Urinary bladder (tissue), 4 donors: ENCODE measurements around the gene PPP1R13B. TPM values are rescaled to one million over a fixed set of nuclear protein-coding genes. Genes with fewer than 3 reads are reported as not detected.
A peak's percentile ranks its signal among the peaks of the same experiment; 100 is the strongest.
"Not testable (repeated sequence)": the region's sequence is repeated elsewhere in the genome, so short reads cannot be mapped to it uniquely, and the experiment has no call there.

ENCODE experiments used
- DNase-seq: peaks from one replicate; pipeline ENCODE4 v3.0.0-alpha.2; 2015; ENCODE audit errors: extremely low spot score
- H3K27ac ChIP-seq: one replicate; pipeline ENCODE4 v1.5.1; 2013; ENCODE audit warnings: low read depth, mild to moderate bottlenecking, moderate library complexity
- H3K36me3 ChIP-seq: one replicate; pipeline ENCODE4 v1.6.1; 2013; ENCODE audit warnings: mild to moderate bottlenecking, moderate library complexity; ENCODE audit not compliant: insufficient read depth
- H3K4me1 ChIP-seq: one replicate; pipeline ENCODE4 v1.6.1; 2013; ENCODE audit warnings: mild to moderate bottlenecking, moderate library complexity; ENCODE audit not compliant: insufficient read depth
- H3K4me3 ChIP-seq: one replicate; pipeline ENCODE4 v1.5.1; 2013; ENCODE audit warnings: low read depth, low read length
- WGBS: extraction: QIAGEN DNeasy Blood & Tissue Kit; methylation state at CpG from one replicate; pipeline ENCODE4 v1.1.7; 2013; 5-methylcytosine and 5-hydroxymethylcytosine counted together
- polyA plus RNA-seq: library from polyadenylated mRNA; stranded (reverse); fragments of 200-250 nt; gene quantifications from one replicate; pipeline ENCODE4 v1.2.3, GENCODE V29; 2013
- total RNA-seq: library from RNA; depleted of rRNA; stranded (reverse); fragments of >200 nt; gene quantifications from one replicate; pipeline ENCODE4 v1.2.3, GENCODE V29; 2014
- donor health status: healthy with polysubstance abuse.
- donor health status: healthy.

Gene PPP1R13B
- total and polyA plus RNA-seq, 2 donors = 15.8 to 17.8 TPM

DNA sequence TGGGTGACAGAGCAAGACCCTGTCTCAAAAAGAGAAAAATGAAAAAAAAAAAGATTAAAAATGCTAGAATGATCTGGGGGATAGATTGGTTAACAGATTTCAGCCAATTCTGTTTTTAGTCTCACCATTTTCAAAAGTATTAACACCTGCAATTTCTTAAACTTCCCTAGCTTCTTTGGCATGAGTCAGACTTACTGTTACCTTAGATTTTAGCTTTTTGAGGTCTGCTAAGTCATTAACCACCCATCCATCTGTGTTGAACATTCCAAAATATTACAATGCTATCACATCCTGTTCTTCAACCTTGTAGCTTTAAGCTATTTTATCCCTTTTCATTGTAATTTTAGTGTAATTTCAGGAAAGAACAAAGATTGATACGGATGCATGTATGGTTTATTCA, 59.3 kb downstream of the PPP1R13B start:
- no peaks in the 10 kb centered on the region for H3K4me1 ChIP-seq
- WGBS = 77% methylated on average over 1 of the region's 1 CpG
- DNase-seq = no peak
- no peak overlapping the region for H3K27ac ChIP-seq
- H3K4me3 ChIP-seq = no peak overlapping the region
- peaks cover 2% of the 10 kb centered on the region for H3K36me3 ChIP-seq

- WGBS = 70% methylated on average over 2 of the region's 2 CpGs
- Histone ChIP-seq H3K4me3 (no peak overlapping the region), H3K36me3 (peaks cover 1% of the 10 kb centered on the region), H3K27ac (no peak overlapping the region), H3K4me1 (no peaks in the 10 kb centered on the region)
- DNase-seq = no peak
These were observed 65.0 kb downstream of the PPP1R13B start for GRCh38 chr14:103782376-103782775.

- not testable (repeated sequence) for DNase-seq, H3K27ac ChIP-seq
These were observed 71.1 kb downstream of the PPP1R13B start for GRCh38 chr14:103776319-103776718.

DNA sequence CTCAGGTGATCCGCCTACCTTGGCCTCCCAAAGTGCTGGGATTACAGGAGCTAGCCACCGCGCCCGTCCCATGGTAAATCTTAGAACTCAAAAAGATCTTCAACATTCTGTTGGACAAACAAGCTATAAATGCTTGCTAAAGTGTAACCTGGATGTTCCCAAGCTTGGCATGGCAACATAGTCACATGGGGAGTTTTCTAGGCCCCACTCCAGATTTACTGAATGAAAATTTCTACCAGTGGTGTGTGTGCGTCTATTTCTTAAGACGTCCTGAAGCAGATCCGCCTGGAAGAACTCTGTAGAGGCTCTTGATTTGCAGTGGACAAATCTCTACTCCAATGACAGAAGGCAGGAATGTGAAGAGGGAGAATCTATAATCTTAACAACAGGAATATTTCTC, 71.9 kb downstream of the PPP1R13B start:
- Histone ChIP-seq H3K4me3 (no peak overlapping the region), H3K36me3 (peaks cover 1% of the 10 kb centered on the region), H3K27ac (peak overlapping the region; percentile 16), H3K4me1 (no peaks in the 10 kb centered on the region)
- no peak for DNase-seq
- 88% methylated on average over 7 of the region's 7 CpGs for WGBS

More at GRCh38 chr14:103776319-103776718, 71.1 kb downstream of the PPP1R13B start:
- H3K4me1 ChIP-seq, H3K36me3 ChIP-seq, H3K4me3 ChIP-seq: not testable (repeated sequence)
- WGBS = 95% methylated on average over 6 of the region's 6 CpGs

- DNase-seq = peak; percentile 2
- 56% methylated on average over 2 of the region's 2 CpGs for WGBS
- Histone ChIP-seq H3K27ac (peak overlapping the region; percentile 50), H3K36me3 (peaks cover 2% of the 10 kb centered on the region), H3K4me3 (no peak overlapping the region), H3K4me1 (no peaks in the 10 kb centered on the region)
These were observed 73.9 kb downstream of the PPP1R13B start for GRCh38 chr14:103773521-103773920.

DNA sequence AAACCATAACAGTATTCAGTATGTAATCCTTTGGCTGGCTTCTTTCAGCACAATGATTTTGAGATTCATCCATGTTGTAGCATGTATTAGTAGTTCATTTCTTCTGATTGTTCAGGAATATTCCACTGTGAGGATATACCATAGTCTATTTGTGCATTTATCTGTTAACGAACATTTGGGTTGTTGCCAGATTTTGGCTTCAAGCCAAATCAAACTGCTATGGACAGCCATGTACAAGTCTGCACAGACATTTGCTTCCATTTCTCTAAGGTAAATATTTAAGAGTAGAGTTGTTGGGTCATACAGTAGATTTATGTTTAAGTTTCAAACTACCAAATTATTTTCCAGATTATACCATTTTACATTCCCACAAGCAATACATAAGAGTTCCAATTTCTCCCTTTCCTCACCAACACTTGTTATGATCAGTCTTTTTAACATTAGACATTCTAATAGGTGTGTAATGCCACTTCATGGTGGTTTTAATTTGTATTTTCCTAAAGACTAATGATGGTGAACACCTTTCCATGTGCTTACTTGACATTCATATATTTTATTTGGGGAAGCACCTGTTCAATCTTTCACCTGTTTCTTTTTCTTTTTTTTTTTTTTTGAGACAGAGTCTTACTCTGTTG, 75.2 kb downstream of the PPP1R13B start:
- WGBS = 72% methylated on average over 1 of the region's 1 CpG
- peaks cover 2% of the 10 kb centered on the region for H3K36me3 ChIP-seq
- no peaks in the 10 kb centered on the region for H3K4me1 ChIP-seq
- DNase-seq = no peak
- no peak overlapping the region for H3K4me3 ChIP-seq
- no peak overlapping the region for H3K27ac ChIP-seq

- Histone ChIP-seq H3K27ac (no peak overlapping the region), H3K4me3 (no peak overlapping the region), H3K36me3 (peaks cover 2% of the 10 kb centered on the region), H3K4me1 (no peaks in the 10 kb centered on the region)
- no peak for DNase-seq
- WGBS = 86% methylated on average over 4 of the region's 4 CpGs
These were observed 76.5 kb downstream of the PPP1R13B start for GRCh38 chr14:103770902-103771301.

DNA sequence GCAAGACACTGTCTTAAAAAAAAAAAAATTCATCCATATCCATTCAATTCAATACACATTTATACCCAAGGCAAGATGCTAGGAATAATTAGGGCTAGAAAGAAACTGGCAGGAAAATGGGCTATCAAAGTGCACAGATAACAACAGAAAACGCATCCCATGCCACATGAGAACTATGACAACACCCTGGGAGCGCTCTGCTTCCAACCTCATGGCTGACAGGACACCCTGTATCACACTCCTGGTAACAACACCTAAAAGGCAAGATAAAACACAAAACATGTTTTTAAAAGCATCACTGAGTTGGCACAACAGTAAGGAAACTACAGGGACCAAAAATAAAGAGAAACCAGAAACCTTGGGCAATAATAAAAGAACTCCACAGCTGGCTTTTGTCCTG, 76.9 kb downstream of the PPP1R13B start:
- no peak overlapping the region for H3K27ac ChIP-seq
- H3K4me1 ChIP-seq = no peaks in the 10 kb centered on the region
- H3K4me3 ChIP-seq = no peak overlapping the region
- peaks cover 2% of the 10 kb centered on the region for H3K36me3 ChIP-seq
- WGBS = 89% methylated on average over 2 of the region's 2 CpGs
- DNase-seq = no peak

GRCh38 chr14:103767336-103767894, 80.0 kb downstream of the PPP1R13B start:
- DNase-seq = no peak
- Histone ChIP-seq H3K4me3 (no peak overlapping the region), H3K27ac (no peak overlapping the region), H3K36me3 (peaks cover 2% of the 10 kb centered on the region), H3K4me1 (no peaks in the 10 kb centered on the region)
- WGBS = 50% methylated on average over 4 of the region's 4 CpGs

- H3K4me1 ChIP-seq = no peaks in the 10 kb centered on the region
- H3K27ac ChIP-seq = no peak overlapping the region
- H3K36me3 ChIP-seq = peaks cover 2% of the 10 kb centered on the region
- H3K4me3 ChIP-seq = no peak overlapping the region
- no peak for DNase-seq
- 90% methylated on average over 3 of the region's 3 CpGs for whole genome bisulfite sequencing
These were observed 81.8 kb downstream of the PPP1R13B start for GRCh38 chr14:103765526-103765925.

- DNase-seq = no peak
- H3K27ac ChIP-seq = no peak overlapping the region
- no peak overlapping the region for H3K4me3 ChIP-seq
- WGBS = 92% methylated on average over 5 of the region's 5 CpGs
- H3K4me1 ChIP-seq = no peaks in the 10 kb centered on the region
- H3K36me3 ChIP-seq = no peaks in the 10 kb centered on the region
These were observed 83.5 kb downstream of the PPP1R13B start for GRCh38 chr14:103763730-103764488.

DNA sequence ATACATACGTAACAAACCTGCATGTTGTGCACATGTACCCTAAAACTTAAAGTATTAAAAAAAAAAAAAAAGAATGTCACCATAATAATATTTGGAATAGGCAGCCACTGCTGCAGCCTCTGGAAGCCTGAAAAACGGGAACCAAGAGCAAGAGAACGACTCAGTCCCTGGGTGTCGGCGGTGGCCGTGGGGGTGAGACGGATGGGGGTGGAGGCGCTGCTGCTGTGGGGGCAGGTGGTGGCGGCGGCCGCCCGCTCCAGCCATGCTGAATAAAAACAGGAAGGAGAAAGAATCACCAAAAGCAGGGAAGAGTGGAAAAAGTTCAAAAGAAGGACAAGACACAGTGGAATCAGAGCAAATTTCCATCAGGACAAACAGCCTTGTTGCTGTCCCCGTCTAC, 84.8 kb downstream of the PPP1R13B start:
- H3K27ac ChIP-seq = no peak overlapping the region
- no peaks in the 10 kb centered on the region for H3K36me3 ChIP-seq
- 62% methylated on average over 13 of the region's 13 CpGs for WGBS
- no peak overlapping the region for H3K4me3 ChIP-seq
- H3K4me1 ChIP-seq = no peaks in the 10 kb centered on the region
- DNase-seq = no peak

GRCh38 chr14:103762036-103762435, 85.3 kb downstream of the PPP1R13B start:
- Histone ChIP-seq H3K27ac (no peak overlapping the region), H3K4me1 (no peaks in the 10 kb centered on the region), H3K36me3 (no peaks in the 10 kb centered on the region), H3K4me3 (no peak overlapping the region)
- DNase-seq = no peak
- WGBS = 22% methylated on average over 1 of the region's 1 CpG
